ENCODE data around the gene LEKR1.

DNA sequence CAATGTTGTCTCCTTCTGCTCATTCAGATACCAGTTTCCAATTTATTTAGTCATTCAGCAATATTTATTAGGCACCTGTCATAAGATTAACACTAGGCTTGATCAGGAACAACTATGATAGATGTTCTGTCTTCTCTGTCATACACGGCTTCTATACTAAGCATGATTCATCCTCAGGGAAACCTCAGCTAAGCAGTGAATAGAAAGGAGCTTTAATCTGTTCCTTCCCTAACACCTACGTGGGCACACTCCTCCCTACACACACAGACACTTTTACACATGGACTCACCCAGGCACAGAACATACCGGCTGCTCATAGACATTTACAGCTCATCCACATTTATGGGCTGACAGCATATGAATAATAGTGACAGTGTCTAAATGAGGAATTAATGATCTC, 136.9 kb downstream of the LEKR1 start:
- TF ChIP-seq POLR2AphosphoS5 (IDR thresholded peaks at IDR 0.05) (no peak), EP300 (conservative IDR thresholded peaks at IDR 0.05; ENCODE audit: poor library complexity, severe bottlenecking) (no peak), TAF1 (IDR thresholded peaks at IDR 0.05; ENCODE audit: low read depth) (no peak), EZH2 (IDR thresholded peaks at IDR 0.05; ENCODE audit: borderline replicate concordance, insufficient read depth, low read length, poor library complexity, severe bottlenecking) (no peak), SMC3 (conservative IDR thresholded peaks at IDR 0.05; ENCODE audit: poor library complexity) (no peak), RAD21 (conservative IDR thresholded peaks at IDR 0.05) (no peak)
- TF ChIP-seq, protein P1, sequence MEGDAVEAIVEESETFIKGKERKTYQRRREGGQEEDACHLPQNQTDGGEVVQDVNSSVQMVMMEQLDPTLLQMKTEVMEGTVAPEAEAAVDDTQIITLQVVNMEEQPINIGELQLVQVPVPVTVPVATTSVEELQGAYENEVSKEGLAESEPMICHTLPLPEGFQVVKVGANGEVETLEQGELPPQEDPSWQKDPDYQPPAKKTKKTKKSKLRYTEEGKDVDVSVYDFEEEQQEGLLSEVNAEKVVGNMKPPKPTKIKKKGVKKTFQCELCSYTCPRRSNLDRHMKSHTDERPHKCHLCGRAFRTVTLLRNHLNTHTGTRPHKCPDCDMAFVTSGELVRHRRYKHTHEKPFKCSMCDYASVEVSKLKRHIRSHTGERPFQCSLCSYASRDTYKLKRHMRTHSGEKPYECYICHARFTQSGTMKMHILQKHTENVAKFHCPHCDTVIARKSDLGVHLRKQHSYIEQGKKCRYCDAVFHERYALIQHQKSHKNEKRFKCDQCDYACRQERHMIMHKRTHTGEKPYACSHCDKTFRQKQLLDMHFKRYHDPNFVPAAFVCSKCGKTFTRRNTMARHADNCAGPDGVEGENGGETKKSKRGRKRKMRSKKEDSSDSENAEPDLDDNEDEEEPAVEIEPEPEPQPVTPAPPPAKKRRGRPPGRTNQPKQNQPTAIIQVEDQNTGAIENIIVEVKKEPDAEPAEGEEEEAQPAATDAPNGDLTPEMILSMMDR (IDR thresholded peaks at IDR 0.05; ENCODE audit: poor library complexity, severe bottlenecking), result no peak

All from neural cell (in vitro differentiated cells).